Measurements from ENCODE around the gene ZNF483. TPM values are rescaled to one million over a fixed set of nuclear protein-coding genes. Genes with fewer than 3 reads are reported as not detected.

Gene ZNF483
- total and polyA plus RNA-seq, 9 of the 15 experiments (the other 6 are each of a cell fraction or from before 2014, with no cell fraction given), result 0.04 to 1.0 (median 0.38) TPM

DNA sequence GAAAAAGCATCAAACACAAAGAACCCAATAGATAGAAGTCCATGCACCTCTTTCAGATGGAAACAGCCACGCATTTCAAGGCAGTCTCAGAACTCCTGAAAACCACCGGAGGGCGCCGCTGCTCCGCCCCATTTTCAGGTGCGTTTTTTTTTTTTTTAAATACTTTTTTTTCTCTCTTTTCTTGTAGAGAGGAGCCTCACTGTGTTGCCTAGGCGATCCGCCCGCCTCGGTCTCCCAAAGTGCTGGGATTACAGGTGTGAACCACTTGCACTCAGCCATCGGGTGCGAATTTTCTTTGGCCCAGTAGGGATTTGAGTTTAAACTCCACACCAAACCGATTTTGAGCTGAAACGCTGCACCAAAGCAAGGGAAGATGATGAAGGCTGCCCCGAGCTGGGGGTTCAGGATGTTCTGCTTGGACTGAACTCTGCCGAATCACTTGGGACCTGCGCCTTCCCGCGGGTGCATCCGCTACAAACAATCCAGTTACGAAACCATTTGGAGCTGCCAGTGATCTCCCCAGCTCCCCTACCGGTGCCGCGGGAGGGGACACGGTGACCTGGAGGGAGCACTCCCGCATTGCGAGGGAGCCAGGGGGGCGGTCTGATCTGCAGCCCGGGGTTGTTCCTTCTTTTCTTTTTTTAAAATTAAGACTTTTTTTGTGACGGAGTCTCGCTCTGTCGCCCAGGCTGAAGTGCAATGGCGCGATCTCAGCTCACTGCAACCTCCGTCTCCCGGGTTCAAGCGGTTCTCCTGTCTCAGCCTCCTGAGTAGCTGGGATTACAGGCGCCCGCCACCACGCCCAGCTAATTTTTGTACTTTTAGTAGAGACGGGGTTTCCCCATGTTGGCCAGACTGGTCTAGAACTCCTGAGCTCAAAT, 73.1 kb downstream of the ZNF483 start (continued):
- TF ChIP-seq, protein P1, sequence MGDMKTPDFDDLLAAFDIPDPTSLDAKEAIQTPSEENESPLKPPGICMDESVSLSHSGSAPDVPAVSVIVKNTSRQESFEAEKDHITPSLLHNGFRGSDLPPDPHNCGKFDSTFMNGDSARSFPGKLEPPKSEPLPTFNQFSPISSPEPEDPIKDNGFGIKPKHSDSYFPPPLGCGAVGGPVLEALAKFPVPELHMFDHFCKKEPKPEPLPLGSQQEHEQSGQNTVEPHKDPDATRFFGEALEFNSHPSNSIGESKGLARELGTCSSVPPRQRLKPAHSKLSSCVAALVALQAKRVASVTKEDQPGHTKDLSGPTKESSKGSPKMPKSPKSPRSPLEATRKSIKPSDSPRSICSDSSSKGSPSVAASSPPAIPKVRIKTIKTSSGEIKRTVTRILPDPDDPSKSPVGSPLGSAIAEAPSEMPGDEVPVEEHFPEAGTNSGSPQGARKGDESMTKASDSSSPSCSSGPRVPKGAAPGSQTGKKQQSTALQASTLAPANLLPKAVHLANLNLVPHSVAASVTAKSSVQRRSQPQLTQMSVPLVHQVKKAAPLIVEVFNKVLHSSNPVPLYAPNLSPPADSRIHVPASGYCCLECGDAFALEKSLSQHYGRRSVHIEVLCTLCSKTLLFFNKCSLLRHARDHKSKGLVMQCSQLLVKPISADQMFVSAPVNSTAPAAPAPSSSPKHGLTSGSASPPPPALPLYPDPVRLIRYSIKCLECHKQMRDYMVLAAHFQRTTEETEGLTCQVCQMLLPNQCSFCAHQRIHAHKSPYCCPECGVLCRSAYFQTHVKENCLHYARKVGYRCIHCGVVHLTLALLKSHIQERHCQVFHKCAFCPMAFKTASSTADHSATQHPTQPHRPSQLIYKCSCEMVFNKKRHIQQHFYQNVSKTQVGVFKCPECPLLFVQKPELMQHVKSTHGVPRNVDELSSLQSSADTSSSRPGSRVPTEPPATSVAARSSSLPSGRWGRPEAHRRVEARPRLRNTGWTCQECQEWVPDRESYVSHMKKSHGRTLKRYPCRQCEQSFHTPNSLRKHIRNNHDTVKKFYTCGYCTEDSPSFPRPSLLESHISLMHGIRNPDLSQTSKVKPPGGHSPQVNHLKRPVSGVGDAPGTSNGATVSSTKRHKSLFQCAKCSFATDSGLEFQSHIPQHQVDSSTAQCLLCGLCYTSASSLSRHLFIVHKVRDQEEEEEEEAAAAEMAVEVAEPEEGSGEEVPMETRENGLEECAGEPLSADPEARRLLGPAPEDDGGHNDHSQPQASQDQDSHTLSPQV (IDR thresholded peaks at IDR 0.05), result no peak
- TF ChIP-seq RAD21 (CRISPR knock-in tag; conservative IDR thresholded peaks at IDR 0.05 in 1 of 2, IDR thresholded peaks at IDR 0.05 in 1 of 2) (peak; percentile 49 to 70), ZC3H11A (IDR thresholded peaks at IDR 0.05; ENCODE audit: low read depth, low read length) (no peak)
- TF ChIP-seq, protein P2, sequence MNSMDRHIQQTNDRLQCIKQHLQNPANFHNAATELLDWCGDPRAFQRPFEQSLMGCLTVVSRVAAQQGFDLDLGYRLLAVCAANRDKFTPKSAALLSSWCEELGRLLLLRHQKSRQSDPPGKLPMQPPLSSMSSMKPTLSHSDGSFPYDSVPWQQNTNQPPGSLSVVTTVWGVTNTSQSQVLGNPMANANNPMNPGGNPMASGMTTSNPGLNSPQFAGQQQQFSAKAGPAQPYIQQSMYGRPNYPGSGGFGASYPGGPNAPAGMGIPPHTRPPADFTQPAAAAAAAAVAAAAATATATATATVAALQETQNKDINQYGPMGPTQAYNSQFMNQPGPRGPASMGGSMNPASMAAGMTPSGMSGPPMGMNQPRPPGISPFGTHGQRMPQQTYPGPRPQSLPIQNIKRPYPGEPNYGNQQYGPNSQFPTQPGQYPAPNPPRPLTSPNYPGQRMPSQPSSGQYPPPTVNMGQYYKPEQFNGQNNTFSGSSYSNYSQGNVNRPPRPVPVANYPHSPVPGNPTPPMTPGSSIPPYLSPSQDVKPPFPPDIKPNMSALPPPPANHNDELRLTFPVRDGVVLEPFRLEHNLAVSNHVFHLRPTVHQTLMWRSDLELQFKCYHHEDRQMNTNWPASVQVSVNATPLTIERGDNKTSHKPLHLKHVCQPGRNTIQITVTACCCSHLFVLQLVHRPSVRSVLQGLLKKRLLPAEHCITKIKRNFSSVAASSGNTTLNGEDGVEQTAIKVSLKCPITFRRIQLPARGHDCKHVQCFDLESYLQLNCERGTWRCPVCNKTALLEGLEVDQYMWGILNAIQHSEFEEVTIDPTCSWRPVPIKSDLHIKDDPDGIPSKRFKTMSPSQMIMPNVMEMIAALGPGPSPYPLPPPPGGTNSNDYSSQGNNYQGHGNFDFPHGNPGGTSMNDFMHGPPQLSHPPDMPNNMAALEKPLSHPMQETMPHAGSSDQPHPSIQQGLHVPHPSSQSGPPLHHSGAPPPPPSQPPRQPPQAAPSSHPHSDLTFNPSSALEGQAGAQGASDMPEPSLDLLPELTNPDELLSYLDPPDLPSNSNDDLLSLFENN (IDR thresholded peaks at IDR 0.05; ENCODE audit: low read depth in 2 of 2, low read length in 2 of 2), result no peak
- TF ChIP-seq, protein P3, sequence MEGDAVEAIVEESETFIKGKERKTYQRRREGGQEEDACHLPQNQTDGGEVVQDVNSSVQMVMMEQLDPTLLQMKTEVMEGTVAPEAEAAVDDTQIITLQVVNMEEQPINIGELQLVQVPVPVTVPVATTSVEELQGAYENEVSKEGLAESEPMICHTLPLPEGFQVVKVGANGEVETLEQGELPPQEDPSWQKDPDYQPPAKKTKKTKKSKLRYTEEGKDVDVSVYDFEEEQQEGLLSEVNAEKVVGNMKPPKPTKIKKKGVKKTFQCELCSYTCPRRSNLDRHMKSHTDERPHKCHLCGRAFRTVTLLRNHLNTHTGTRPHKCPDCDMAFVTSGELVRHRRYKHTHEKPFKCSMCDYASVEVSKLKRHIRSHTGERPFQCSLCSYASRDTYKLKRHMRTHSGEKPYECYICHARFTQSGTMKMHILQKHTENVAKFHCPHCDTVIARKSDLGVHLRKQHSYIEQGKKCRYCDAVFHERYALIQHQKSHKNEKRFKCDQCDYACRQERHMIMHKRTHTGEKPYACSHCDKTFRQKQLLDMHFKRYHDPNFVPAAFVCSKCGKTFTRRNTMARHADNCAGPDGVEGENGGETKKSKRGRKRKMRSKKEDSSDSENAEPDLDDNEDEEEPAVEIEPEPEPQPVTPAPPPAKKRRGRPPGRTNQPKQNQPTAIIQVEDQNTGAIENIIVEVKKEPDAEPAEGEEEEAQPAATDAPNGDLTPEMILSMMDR (IDR thresholded peaks at IDR 0.05 in 2 of 3, conservative IDR thresholded peaks at IDR 0.05 in 1 of 3; ENCODE audit: insufficient read depth in 2 of 3, low read depth in 1 of 3, low read length in 3 of 3), result peak; percentile 77 to 84 (median 78)

Measured in K562 (cell line).